ENCODE results near the gene NECTIN4.
"Not testable (repeated sequence)": the region's sequence is repeated elsewhere in the genome, so short reads cannot be mapped to it uniquely, and the experiment has no call there.

The NECTIN4 gene

DNA sequence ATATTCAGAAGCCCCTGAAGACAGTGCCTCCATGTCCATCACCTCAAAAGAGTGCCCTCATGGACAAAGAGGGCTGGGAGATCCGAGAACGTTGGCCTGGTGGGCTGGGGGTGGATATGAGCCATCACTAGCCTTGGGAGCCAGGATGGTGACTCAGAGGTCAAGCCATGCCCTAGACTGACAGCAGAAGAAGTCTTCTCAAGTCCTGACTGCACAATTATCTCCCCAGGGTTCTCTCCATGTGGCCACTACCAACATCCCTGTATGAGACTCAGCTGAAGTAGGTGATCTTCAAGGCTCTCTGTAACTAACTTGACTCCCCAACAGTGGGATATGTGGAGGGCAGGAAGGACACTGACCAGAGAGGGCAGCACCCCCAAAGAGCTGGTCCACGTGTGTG lies 36.5 kb downstream of the NECTIN4 start:
- DNase-seq: no peak

DNA sequence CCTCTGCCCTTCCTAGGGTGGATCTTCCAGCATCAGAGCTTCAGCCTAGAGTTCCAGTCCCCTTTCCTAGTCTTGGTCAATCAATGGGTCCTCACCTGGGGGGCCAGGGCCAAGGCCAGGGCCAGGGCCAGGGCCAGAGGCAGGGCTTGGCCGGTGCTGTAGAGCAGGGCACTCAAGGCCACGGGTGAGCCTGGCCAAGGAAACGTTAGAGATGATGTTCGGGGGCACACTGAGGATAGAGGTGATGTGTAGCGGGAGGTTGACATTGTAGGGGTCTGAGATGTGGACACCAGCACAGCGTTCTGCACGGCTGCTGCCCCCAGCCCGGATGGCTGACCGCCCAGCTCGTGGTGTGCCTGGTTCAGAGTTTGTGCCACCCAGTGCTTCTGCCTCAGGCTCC lies 38.1 kb downstream of the NECTIN4 start:
- no peak for DNase-seq

DNA sequence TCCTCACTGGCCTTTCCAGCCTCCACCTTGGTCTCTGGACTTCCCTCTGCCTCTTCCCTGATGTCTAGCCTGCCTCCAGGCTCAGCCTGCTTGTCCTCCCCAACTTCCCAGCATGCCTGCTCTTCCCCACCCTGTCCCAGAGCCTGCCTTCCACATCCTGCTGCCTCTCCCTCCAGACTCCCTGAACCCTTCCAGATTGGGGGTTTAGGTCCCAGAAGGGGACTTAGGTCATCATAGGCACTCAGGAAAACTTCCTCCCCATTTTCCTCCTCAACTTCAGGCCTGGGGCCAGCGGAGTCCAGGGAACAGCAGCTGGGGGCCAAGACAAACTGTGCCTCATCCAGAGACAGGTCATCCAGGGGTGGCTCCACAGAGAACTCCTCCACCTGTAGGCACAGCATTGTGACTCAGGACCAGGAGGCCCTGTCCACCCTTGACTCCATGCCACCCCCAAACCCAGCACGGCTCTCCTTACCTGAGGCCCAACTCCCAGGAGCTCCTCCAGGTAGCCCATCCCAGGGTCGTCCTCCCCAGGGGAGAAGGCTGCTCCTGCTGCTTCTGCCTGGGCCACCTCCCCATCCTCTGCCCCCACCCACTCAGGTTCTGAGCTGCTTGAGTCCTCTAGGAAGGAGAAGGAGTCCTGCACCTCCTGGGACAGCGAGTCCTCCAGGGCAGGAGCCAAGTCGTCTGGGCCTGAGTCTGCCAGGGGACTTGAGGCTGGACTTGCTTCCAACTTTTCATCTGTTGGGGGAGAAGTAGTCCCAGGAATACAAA lies 40.2 kb downstream of the NECTIN4 start:
- no peak for DNase-seq

DNA sequence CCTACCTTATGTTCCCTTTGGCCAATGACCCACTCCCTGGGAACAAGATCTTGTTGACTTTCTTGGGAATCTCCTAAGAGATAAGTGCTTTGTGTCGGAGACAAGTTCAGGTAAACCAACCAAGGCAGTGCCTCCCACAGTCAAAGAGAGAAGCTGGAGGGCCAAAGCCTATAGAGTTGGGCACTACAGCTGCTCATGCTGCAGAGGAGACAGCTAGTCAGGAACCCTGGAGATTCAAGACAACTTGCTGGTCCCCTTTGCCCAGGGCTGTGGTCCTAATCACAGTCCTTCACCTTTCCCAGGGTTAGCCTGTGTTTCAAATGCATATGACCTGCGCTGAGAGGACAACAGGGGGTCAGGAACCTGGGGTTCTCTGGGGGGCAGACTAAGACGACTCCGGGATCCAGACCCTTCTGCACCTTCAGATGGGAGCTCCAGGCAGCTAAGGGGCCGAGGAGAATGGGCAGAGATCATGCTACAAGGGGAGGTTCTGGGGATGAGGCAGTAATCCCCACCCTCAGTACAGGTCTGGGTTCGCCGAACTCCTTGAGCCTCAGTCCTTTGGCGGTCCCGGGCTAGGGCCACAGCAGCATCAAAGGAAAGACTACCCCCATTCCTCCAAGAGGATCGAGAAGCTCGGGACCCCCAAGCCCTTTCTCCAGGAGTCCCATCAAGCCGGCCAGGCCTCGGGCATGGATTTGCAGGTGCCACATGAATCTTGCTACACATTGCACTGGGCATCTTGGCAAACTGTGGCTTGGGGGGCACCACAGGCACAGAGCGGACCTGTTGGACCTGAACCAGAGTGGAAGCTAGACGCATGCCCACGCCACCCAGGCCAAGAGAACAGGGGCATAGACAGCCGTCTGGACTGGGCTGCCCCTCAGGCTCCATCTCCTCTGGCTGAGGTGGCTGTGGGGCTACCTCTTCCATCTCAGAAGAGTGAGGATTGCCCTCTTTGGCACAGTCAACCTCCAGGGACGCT lies 41.6 kb downstream of the NECTIN4 start:
- no peak for DNase-seq

DNA sequence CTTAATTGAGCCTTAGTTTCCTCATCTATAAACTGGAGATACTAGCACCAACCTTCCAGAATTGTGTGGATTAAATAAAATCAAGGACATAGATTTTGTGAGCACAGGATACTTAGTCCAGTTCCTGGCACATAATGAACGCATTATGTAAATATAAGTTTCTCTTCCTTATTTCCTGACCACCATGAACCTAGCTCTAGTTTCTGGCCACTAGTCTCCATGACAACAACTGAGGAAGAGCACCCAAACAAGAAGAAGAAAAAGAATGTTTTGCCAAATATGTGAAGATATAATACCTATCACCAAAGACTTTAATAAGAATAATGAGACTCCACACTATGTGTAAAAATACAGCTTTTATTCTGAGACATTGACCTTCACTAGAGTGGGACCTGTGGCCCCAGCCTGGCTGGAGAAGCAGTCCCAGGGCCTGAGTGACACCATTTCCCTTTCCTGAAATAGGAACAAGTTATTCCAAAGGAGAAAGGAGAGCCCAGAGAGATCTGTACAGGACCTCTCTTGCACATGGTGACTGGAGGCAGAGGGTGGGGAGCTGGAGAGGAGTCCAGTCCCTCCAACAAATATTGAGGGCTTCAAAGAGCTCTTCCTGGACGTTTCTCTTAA lies 42.6 kb downstream of the NECTIN4 start:
- no peak for DNase-seq

DNA sequence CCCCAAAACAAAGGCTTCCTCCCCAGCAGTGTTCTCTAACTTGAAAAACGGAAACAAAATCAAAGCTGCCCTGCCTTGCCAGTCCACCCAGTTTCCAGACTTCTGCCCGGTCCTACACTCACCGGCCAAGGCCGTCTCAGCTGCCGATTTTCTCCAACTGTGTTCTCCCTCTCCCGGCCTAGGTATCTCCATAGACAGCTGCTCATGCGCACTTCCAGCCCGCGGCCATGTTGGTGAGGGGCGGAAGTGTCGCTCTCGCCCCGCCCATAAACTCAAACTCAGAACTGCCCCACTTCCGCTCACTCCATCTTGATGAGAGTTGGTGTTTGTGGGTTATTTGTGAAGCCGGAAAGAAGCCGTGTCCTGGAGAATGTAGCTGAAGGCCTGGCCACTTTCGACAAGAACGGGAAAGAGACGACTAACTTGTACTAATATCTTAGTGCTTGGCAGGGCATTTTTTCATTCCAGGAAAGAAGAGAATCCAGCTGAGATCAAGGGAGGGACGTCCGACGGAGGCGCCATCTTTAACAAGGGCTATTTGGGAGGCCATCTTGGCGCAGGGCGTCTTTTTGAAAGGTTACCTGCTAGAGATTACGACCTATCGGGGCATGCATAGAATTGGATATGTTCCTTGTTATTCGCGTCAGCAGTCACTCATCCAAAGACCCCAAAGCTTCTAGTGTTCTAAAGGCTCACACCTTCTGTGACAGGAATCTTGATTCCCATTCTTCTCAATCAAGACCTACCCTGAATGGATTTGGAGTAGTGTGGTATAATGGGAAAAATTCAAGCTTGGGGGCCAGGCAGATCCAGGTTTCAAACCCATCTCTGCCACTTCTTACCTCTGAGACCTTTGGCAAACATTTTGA lies 43.4 kb downstream of the NECTIN4 start, which contains the start of gene USF1:
Gene USF1 (minus strand): TSS at position 242 of the 869 bp plus-strand sequence. CDS start 2,702 bp downstream, outside the sequence.
- no peak for DNase-seq

DNA sequence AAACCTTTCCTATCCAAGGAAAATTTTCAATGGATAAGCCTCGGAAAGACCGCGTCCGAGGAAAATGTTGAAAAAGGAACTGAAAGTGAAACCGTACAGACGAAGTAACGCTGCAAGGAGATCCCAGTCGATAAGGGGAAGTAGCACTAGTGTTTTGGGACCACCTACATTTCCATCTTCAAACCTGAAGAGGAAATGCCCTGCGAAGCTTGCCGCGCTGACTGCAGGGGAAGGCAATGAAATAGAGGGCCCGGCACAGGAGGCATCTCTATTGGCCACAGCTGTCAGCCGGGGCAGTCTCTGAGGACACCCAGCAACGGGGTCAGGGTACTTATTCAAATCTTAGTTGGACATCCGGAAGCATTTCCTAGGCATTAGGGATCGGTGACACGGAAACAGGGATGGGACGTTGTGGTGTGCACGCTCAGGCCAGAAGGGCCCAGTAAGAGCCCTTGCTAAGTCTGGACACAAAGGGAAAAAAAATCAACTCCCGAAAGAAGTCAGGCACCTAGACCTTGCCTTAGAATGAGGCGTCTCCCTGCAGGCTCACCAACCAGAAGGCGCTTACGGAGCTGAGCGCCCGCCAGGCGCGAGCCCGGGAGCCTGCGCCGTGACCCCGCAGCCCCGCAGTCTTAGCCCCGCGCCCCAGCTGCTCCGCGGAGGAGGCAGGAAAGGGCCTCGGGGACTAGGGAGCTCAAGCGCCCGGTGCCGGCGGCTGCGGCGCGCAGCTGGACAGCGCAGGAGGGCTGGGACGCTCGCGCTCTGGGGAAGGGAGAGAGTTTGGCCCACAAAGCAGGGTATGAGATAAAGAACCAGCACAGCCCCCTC lies 44.2 kb downstream of the NECTIN4 start:
- DNase-seq: no peak

DNA sequence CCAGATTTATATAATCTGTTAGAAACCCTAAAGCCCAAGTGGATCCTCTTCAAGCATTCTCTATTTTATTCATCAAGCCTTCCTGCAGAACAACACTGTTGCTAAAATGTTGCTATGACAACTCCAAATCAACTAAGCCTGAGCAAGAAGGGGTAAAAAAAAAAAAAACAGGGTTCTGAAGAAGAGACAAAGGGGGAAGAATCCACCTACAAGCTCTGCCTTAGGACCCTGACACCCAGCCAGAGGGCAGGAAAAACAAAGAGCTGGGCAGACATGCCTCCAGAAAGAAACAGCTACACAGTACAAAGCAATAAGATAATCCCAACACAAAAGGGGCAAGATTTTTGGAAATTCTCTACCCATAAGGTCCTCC lies 44.8 kb downstream of the NECTIN4 start:
- DNase-seq: no peak

DNA sequence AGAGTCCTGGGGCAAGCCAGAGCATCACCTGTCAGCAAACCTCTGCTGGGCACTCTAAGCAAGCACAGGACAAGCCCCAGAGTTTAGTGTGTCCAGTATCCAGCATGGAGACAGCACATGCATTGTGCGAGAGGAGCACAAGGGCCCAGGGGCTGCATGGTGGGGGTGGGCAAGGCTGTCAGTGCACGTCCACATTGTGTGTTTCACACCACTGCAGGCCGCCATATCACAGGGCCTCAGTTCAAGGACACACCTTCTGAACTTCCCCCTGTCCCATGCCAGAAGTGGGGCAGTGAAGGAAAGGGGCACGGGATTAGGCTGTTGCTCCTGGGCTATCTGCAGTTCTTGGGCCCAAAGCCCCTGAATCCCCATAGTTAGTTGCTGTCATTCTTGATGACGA lies 49.8 kb downstream of the NECTIN4 start:
- DNase-seq: no peak

DNA sequence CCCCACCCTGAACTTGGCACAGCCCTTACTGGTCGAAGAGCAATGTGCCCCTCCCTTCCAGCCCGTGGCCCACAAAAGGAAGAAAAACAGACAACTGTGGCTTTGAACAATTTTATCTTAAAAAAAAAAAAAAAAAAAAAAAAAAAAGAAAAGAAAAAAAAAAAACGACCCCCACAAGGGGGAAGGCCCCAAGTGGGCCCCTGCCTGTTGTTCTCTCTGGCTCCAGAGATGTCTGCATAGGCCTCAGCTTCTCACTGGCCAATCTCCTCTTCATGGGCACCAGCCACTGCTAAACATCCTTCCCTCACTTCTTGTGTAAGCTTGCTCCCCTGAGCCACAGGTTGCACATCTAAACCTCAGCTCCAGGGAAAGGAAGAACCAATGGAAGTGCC lies 50.2 kb downstream of the NECTIN4 start:
- DNase-seq: no peak

DNA sequence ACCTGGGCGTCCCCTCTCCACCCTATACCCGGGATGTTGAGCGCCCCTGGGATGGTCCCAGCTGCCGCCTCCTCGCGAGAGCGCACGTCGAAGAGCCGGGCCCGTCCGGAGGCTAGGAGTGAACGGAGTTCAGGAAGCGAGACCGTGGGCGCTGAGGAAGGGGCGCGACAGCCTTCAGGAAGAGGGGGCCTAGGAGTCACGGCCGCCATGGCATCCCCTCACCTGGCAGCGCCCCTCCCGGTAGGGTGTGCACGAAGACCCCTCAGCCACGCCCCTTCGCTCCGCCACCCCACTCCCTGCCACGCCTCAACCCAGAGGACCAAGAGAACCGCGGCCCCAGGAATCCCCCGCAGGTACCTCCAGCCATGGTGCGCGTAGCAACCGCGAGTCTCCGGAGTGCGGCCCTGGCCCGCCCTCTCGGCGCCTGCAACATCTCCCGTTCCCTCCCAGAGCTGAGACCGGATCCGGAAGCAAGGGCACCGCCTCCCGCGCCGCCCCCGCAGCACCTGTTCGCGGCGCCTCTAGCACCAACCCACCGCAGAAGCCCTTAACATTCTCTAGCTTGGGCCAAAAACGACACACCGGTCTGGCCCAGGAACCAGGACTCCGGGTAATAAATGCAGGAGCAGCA lies 50.7 kb downstream of the NECTIN4 start, which contains the start of gene TSTD1:
Gene TSTD1 (minus strand): TSS at position 442 of the 631 bp plus-strand sequence. CDS start 75 bp downstream, at position 367.
- DNase-seq: no peak

DNA sequence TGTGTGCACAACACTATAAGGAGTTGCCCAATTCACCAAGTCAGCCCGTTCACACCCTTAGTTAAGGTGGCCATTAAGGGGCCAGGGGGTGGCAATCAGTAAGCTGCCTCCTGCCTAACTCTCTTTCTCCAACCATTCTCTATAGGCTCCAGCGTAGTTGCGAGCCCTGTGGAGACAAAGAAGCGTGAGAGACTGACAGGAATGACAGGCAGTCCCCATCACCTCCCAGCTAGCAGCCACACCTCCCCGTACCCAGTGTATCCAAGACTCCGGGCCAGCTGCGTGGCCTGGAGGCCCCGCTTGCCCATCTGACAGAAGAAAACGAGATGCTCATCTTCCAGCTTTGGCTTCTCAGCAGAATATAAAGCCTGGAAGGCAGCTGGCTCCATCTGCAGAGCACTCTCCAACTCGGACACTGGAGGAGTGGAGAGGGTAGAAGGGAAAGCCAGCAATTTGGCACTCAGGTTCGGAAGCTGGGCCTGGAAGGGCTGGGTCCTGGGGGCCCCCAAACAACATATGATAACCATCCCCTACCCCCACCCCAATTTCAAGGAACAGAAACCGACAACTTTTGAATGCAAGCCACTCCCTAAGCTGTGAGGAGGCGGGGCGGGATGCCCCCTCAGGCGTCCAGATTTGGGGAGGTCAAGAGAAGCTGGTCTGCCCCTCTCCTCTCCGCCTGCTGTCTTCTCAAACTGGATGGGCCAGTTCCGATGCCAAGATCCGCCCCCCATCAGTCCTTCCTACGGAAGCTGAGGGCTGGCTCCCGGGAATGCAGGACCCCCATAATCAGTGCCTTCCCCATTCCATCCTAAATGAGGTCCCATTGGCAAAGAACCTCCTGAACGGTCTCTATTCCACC lies 51.5 kb downstream of the NECTIN4 start:
- no peak for DNase-seq

DNA sequence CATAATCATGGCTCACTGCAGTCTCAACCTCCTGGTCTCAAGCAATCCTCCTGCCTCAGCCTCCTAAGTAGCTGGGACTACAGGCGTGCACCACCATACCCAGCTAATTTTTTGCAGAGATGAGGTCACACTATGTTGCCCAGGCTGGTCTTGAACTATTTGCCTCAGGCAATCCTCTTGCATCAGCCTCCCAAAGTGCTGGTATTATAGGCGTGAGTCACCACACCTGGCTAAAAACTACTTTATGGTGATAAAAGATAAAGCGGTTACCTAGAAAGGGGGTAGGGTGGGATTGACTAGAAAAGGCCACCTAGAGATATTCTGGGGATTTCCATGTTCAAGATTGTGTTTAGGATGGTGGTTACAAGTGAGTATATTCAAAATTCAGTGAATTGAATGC lies 55.6 kb downstream of the NECTIN4 start:
- no peak for DNase-seq

DNA sequence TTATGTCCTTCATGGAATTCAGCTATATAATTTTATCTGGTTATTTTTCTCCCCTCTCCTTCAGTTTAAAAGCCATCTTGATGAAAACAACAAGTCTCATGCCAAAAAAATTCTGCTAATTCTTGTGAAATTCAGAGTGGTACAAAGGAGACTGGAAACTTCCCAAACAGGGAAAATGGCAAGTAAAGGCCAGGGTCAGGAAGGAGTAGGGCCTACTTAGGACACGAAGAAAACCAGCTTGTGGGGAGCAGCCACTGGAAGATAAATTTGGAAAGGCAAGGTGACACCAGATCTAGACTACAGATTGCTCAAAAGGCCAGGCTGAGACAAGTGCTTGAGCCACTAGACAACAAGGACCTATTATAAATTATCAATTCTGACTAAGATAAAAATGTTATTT lies 56.9 kb downstream of the NECTIN4 start:
- DNase-seq: no peak

DNA sequence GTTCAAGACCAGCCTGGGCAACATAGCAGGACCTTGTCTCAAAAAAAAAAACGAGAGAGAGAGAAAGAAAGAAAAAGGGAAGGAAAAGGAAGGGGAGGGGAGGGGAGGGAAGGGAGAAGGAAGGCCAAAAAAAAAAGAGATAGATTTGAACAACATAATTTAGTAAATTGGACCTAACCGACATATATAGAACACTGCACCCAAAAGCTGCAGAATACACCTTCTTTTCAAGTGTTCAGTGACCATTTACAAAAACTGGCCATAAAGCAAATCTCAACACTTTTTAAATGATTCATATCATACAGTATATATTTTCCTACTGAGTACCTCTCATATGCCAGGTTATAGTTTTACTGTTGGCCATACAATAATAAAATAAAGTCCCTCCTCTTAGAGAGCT lies 57.5 kb downstream of the NECTIN4 start:
- DNase-seq: no peak

DNA sequence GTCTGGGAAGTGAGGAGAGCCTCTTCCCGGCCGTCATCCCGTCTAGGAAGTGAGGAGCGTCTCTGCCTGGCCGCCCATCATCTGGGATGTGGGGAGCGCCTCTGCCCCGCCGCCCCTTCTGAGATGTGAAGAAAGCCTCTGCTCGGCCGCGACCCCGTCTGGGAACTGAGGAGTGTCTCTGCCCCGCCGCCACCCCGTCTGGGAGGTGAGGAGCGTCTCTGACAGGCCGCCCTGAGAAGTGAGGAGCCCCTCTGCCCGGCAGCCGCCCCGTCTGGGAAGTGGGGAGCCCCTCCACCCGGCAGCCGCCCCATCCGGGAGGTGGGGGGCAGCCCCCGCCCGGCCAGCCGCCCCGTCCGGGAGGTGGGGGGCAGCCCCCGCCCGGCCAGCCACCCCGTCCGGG lies 59.9 kb downstream of the NECTIN4 start:
- not testable (repeated sequence) for DNase-seq

DNA sequence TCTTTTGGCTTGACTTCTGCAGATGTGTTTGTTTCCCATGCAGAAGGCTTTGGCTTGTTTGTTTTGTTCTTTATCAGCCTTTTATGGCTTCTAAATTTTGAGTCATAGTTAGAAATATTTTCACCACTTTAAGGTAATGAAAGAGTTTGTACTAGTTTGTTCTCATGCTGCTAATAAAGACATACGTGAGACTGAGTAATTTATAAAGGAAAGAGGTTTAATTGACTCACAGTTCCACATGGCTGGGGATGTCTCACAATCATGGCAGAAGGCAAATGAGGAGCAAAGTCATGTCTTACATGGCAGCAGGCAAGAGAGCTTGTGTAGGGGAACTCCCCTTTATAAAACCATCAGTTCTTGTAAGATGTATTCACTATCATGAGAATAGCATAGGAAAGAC lies 62.4 kb downstream of the NECTIN4 start:
- DNase-seq: not testable (repeated sequence)

DNA sequence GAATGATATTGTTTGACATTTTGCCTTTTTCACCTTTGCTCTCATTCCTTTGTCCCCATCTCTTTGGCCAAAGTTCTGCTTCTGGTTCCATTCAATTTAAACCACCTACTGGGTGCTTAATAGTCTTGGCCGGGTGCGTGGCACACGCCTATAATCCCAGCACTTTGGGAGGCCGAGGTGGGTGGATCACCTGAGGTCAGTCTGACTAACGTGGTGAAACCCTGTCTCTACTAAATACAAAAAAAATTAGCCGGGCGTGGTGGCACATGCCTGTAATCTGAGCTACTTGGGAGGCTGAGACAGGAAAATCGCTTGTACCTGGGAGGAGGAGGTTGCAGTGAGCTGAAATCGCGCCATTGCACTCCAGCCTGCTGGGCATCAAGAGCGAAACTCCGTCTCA lies 66.9 kb downstream of the NECTIN4 start:
- DNase-seq: not testable (repeated sequence)

DNA sequence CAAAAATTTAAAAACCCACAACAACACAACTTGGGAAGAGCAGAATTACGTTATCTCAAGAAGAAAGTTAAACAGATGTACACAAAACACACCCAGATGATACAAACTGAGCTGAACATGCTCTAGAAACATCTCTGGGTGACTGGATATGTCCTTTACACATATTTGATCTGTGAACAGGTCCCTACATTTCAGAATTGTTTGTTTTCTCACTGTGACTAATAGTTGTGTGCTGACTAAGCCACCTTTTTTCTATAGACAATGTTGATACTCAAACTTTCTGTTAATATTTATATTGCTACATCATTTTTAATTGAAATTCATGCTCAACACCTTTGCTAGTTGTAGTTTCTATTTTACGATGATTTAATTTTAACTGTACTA lies 67.4 kb downstream of the NECTIN4 start:
- DNase-seq: no peak

Data from cortex of kidney (tissue), 1 donor.